ENCODE data around the gene RIPOR3. TPM values are rescaled to one million over a fixed set of nuclear protein-coding genes. Genes with fewer than 3 reads are reported as not detected.
"Not testable (repeated sequence)": the region's sequence is repeated elsewhere in the genome, so short reads cannot be mapped to it uniquely, and the experiment has no call there.

Gene RIPOR3
- total RNA-seq, 1 donor from 2014 or later, result 0.41 TPM

GRCh38 chr20:50724851-50725723, 33.7 kb upstream of the RIPOR3 start:
- no peak for DNase-seq (ENCODE audit: extremely low read depth, low read depth, low spot score)

DNA sequence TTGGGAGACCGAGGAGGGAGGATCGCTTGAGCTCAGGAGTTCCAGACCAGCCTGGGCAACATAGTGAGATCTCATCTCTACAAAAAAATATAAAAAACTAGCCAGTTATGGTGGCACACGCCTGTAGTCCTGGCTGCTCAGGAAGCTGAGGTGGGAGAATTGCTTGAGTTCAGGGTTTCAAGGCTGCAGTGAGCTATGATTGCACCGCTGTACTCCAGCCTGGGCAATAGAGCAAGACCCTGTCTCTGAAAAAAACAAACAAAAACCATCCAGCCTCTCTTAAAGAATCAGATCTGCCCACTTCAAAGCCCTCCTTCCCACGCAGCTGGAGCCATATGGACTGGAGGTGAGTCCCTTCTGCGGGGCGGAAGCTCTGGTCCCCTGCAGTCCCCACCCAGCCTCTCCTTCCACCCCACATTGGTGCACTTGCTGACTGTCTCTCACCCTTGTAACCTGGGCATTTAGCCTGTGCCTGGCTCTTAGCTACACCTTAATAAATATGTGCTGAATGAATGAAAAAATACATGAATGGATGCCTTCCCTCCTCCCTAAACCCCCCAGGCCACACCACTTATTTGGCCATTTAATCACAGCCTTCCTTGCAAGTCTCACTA, 32.9 kb upstream of the RIPOR3 start:
- DNase-seq (ENCODE audit: extremely low read depth, low read depth, low spot score), result no peak

GRCh38 chr20:50723672-50724071, 32.3 kb upstream of the RIPOR3 start:
- DNase-seq (ENCODE audit: extremely low read depth, low read depth, low spot score), result no peak

DNA sequence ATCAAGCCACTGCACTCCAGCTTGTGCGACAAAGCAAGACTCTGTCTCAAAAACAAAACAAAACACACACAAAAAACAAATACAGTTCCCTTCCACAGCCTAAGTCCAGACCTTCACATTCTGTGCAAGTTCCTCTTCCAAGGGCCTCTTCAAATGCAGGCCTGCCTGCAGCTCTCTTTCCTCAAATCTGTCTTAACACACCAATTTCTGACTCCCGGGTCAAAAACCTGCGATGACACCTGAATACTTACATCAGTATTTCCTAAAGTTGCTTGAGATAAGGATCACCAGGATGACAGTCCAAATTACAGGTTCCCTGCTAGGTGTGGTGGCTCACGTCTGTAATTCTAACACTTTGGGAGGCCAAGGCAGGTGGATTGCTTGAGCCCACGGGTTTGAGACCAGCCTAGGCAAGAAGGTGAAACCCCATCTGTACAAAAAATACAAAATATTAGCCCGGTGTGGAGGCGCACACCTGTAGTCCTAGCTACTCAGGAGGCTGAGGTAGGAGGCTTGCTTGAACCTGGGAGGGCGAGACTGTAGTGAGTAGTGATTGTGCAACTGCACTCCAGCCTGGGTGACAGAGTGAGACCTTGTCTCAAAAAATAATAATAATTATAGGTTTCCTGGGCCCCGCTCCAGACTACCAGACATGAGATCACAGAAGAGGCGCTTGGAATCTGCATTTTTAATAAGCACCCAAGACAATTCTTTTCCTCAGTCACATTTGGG, 31.2 kb upstream of the RIPOR3 start:
- no peak for DNase-seq (ENCODE audit: extremely low read depth, low read depth, low spot score)

GRCh38 chr20:50721881-50722281, 30.5 kb upstream of the RIPOR3 start:
- DNase-seq (ENCODE audit: extremely low read depth, low read depth, low spot score), result no peak

- no peak for DNase-seq (ENCODE audit: extremely low read depth, low read depth, low spot score)
Measured at GRCh38 chr20:50720582-50720981, 29.2 kb upstream of the RIPOR3 start.

DNA sequence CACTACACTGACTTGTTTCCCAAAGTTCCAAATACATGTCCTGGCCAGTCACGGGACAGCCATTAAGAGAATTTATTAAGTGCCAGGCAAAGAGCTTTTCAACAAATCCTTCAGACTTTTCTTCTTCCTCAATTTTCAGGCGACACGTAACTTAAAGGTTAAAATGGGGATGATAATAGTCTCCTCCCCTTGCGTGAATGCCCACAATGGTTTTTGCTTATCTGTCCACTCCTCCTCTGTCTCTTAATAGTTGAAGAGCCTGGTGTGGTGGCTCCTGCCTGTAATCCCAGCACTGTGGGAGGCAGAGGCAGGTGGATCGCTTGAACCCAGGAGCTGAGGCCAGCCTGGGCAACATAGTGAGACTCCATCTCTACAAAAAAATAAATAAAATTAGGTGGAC, 28.7 kb upstream of the RIPOR3 start:
- DNase-seq (ENCODE audit: extremely low read depth, low read depth, low spot score), result no peak

GRCh38 chr20:50719328-50719727, 28.0 kb upstream of the RIPOR3 start:
- DNase-seq (ENCODE audit: extremely low read depth, low read depth, low spot score), result no peak

GRCh38 chr20:50717974-50718761, 26.8 kb upstream of the RIPOR3 start:
- no peak for DNase-seq (ENCODE audit: extremely low read depth, low read depth, low spot score)

DNA sequence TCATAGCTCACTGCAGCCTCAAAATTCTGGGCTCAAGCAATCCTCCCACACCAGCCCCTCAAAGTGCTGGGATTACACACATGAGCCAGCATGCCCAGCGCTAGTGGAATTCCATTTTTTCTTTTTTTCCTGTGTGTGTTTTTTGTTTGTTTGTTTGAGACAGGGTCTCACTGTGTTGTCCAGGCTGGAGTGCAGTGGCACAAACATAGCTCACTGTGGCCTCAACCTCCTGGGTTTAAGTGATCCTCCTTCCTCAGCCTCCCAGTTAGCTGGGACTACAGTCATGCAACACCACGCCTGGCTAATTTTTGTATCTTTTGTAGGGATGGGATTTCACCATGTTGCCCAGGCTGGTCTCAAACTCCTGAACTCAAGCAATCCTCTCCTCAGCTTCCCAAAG, 26.0 kb upstream of the RIPOR3 start:
- no peak for DNase-seq (ENCODE audit: extremely low read depth, low read depth, low spot score)

DNA sequence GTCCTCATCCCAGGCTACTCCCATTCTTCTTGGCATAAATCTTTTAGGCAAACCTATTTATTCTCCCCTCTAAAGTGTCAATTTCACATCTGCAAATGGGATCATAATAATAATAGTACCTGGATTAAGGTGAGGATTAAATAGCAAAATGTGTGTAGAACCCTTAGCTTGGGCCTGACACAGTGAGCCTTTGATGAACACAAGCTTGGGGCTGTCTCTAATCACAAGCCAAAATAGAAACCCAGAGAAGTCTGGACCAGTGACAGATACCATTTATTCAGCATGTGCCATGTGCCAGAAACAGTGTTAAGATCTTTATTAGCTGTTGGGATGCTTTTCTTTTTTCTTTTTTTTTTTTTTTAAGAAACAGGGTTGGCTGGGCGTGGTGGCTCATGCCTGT, 25.2 kb upstream of the RIPOR3 start:
- no peak for DNase-seq (ENCODE audit: extremely low read depth, low read depth, low spot score)

DNA sequence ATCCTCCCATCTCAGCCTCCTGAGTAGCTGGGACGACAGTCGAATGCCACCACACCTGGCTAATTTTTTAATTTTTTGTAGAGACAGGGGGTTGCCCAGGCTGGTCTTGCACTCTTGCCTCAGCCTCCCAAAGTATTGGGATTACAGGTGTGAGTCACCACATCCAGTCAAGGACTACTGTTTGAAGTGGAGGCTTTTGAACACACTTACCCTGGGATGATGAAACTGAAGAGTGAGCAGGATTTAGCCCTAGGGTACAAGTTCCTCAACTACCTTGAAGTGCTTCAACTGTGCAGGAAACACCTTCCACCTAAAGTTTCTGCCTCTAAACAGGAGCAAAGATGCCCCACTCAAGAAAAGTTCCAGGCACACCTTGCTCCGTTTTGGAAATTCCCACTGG, 24.4 kb upstream of the RIPOR3 start:
- DNase-seq (ENCODE audit: extremely low read depth, low read depth, low spot score), result no peak

DNA sequence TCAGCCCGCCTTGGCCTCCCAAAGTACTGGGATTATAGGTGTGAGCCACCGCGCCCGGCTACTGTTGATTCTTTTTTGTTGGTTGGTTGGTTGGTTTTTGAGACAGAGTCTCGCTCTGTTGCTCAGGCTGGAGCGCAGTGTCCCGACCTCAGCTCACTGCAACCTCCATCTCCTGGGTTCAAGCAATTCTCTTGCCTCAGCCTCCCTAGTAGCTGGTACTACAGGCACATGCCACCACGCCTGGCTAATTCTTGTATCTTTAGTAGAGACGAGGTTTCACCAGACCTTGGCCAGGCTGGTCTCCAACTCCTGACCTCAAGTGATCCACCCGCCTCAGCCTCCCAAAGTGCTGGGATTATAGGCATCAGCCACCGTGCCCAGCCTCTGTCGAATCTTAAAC, 23.1 kb upstream of the RIPOR3 start:
- not testable (repeated sequence) for DNase-seq (ENCODE audit: extremely low read depth, low read depth, low spot score)

DNA sequence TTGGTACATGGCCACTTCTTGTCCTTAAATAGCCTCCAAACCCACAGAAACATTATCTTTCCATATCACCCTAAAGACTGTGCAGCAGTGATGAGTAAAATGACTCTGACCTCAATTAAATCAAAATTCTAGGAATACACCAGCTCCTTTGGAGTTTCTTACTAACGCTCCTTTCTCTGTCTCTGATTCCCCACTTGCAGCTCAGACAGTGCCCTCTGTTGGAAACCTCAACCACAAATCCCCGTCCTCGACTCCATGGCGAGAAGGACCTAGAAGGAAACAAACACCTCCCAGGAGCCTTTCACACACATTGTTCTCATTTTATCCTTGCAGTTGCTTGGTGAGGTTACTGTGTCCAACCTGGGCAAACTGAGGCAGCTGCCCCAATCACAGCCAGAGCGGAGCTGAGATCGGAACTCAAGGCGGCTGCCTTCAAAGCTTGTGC, 22.3 kb upstream of the RIPOR3 start:
- no peak for DNase-seq (ENCODE audit: extremely low read depth, low read depth, low spot score)

DNA sequence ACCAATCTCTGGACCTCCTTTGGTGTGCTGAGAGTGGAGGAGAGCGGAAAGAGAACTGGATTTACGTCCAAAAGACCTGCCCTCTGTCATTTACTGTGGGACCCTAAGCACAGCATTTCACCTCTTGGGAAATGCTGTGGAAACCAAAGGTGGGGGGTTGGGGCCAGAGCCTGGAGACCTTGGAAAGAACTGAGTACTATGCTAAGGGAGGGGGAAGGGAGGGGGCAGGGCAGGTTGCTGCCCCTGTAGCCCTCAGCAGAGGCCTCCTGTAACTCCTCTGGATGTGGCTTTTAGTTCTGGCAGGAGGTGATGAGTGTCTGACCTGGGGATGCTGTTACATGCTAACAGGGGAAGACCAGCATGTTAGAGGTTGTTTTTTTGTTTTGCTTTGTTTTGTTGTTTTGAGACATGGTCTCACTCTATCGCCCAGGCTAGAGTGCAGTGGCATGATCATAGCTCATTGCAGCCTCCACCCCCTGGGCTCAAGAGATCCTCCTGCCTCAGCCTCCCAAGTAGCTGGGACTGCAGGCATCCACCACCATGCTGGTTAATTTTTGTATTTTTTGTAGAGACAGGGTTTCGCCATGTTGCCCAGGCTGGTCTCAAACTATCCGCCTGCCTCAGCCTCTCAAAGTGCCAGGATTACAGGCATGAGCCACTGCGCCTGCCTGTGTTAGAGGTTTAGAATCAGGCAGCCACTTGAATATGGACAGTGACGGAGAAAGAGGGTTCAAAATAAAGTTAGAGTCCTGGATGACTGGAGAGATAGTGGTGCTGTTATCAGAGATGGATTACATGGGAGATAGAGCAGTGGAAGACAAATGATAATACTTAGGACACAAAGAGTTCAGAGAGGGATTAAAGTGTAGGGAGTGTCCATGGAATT, 21.7 kb upstream of the RIPOR3 start:
- DNase-seq (ENCODE audit: extremely low read depth, low read depth, low spot score), result no peak

- DNase-seq (ENCODE audit: extremely low read depth, low read depth, low spot score), result no peak
Measured at GRCh38 chr20:50711113-50711825, 19.9 kb upstream of the RIPOR3 start.

GRCh38 chr20:50710492-50711063, 19.2 kb upstream of the RIPOR3 start:
- DNase-seq (ENCODE audit: extremely low read depth, low read depth, low spot score), result no peak

GRCh38 chr20:50709636-50709973, 18.3 kb upstream of the RIPOR3 start:
- no peak for DNase-seq (ENCODE audit: extremely low read depth, low read depth, low spot score)
